ENCODE results near the gene MAP2K5.

DNA sequence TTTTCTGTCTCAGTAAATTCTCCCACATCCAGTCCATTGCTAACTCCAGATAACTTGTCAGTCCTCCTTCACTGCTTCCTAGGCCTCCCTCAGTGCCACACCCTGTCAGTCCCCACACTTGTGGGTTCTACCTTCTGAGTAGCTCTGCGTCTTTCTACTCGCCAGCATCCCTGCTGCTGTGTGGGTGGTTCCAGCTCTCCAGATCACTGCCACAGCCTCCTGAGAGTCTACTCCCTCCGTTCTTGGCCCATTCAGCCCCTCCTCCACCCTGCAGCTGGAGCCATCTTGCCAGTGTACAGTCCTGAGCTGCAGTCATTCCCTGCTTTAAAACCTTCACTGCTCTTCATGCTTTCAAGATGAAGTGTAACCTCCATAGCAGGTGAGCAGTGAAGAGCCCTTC is 45.3 kb downstream of the MAP2K5 start:
- TF ChIP-seq STAT3 (IDR thresholded peaks at IDR 0.05; ENCODE audit: low read depth, low read length) (no peak), POLR2AphosphoS5 (IDR thresholded peaks at IDR 0.05; ENCODE audit: low read length) (no peak)
- TF ChIP-seq, protein P1, sequence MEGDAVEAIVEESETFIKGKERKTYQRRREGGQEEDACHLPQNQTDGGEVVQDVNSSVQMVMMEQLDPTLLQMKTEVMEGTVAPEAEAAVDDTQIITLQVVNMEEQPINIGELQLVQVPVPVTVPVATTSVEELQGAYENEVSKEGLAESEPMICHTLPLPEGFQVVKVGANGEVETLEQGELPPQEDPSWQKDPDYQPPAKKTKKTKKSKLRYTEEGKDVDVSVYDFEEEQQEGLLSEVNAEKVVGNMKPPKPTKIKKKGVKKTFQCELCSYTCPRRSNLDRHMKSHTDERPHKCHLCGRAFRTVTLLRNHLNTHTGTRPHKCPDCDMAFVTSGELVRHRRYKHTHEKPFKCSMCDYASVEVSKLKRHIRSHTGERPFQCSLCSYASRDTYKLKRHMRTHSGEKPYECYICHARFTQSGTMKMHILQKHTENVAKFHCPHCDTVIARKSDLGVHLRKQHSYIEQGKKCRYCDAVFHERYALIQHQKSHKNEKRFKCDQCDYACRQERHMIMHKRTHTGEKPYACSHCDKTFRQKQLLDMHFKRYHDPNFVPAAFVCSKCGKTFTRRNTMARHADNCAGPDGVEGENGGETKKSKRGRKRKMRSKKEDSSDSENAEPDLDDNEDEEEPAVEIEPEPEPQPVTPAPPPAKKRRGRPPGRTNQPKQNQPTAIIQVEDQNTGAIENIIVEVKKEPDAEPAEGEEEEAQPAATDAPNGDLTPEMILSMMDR (IDR thresholded peaks at IDR 0.05 in 2 of 3, conservative IDR thresholded peaks at IDR 0.05 in 1 of 3; ENCODE audit: control insufficient read depth in 2 of 3, extremely low read depth in 1 of 3, insufficient read depth in 1 of 3, low read depth in 3 of 3, low read length in 3 of 3) = no peak

Measured in GM12878 (cell line).